ENCODE data around the gene KLC1.

KLC1 gene

GRCh38 chr14:103705118-103705503, 76.1 kb downstream of the KLC1 start:
- DNase-seq (ENCODE audit: low read depth), result no peak

GRCh38 chr14:103705504-103706284, 76.7 kb downstream of the KLC1 start:
- no peak for DNase-seq (ENCODE audit: low read depth)

GRCh38 chr14:103706551-103707328, 77.7 kb downstream of the KLC1 start:
- DNase-seq (ENCODE audit: low read depth), result no peak

- no peak for DNase-seq (ENCODE audit: low read depth)
Measured at GRCh38 chr14:103707329-103708263, 78.6 kb downstream of the KLC1 start.

GRCh38 chr14:103708750-103709187, 79.8 kb downstream of the KLC1 start:
- DNase-seq (ENCODE audit: low read depth), result no peak

- DNase-seq (ENCODE audit: low read depth), result no peak
Measured at GRCh38 chr14:103709814-103710213, 80.8 kb downstream of the KLC1 start.

GRCh38 chr14:103710771-103711377, 81.9 kb downstream of the KLC1 start:
- no peak for DNase-seq (ENCODE audit: low read depth)

- no peak for DNase-seq (ENCODE audit: low read depth)
Measured at GRCh38 chr14:103711516-103712431, 82.8 kb downstream of the KLC1 start.

- no peak for DNase-seq (ENCODE audit: low read depth)
Measured at GRCh38 chr14:103712633-103713247, 83.7 kb downstream of the KLC1 start.

- DNase-seq (ENCODE audit: low read depth), result no peak
Measured at GRCh38 chr14:103713304-103714062, 84.5 kb downstream of the KLC1 start.

GRCh38 chr14:103714063-103714724, 85.2 kb downstream of the KLC1 start:
- no peak for DNase-seq (ENCODE audit: low read depth)

GRCh38 chr14:103715052-103716000, 86.3 kb downstream of the KLC1 start, which contains the start of the genes XRCC3 and ZFYVE21:
Gene XRCC3 (minus strand): TSS chr14:103715451. CDS start chr14:103711087, 4,364 bp downstream.
Gene ZFYVE21 (plus strand): TSS chr14:103715810. CDS start chr14:103715842, 32 bp downstream.
- DNase-seq (ENCODE audit: low read depth), result peak; percentile 99

- no peak for DNase-seq (ENCODE audit: low read depth)
Measured at GRCh38 chr14:103716091-103716801, 87.2 kb downstream of the KLC1 start.

GRCh38 chr14:103716899-103717411, 87.9 kb downstream of the KLC1 start:
- DNase-seq (ENCODE audit: low read depth), result no peak

- DNase-seq (ENCODE audit: low read depth), result no peak
Measured at GRCh38 chr14:103718572-103718971, 89.6 kb downstream of the KLC1 start.

GRCh38 chr14:103719751-103720150, 90.7 kb downstream of the KLC1 start:
- no peak for DNase-seq (ENCODE audit: low read depth)

Data from HS-27A (cell line).